Measurements from ENCODE around the gene PIK3AP1. TPM values are rescaled to one million over a fixed set of nuclear protein-coding genes. Genes with fewer than 3 reads are reported as not detected.

The PIK3AP1 gene
- total RNA-seq, 1 donor from 2014 or later: 6.7 TPM

DNA sequence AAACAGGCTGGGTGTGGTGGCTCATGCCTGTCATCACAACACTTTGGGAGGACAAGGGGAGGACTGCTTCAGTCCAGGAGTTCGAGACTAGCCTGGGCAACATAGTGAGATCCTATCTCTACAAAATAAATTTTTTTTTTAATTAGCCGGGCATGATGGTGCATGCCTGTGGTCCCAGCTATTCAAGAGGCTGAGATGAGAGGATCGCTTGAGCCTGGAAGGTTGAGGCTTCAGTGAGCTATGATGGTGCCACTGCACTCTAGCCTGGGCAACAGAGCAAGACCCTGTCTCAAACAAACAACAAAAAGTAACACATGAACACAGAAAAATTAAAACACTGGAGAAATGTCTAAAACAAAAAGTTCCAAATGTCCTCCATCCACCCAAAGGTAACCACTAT is 22.9 kb downstream of the PIK3AP1 start:
- no peak overlapping the region for H3K27ac ChIP-seq (ENCODE audit: low read depth, low read length)
- Mint-ChIP-seq H3K27ac (ENCODE audit: unreplicated experiment) (no peak overlapping the region), H3K36me3 (ENCODE audit: low read depth, unreplicated experiment) (no peaks in the 10 kb centered on the region), H3K9me3 (ENCODE audit: unreplicated experiment) (no peaks in the 10 kb centered on the region), H3K4me3 (ENCODE audit: unreplicated experiment) (no peak overlapping the region), H3K4me1 (ENCODE audit: low read depth, unreplicated experiment) (peaks cover 5% of the 10 kb centered on the region), H3K27me3 (ENCODE audit: low read depth, unreplicated experiment) (peaks cover 2% of the 10 kb centered on the region)
- no peak for DNase-seq (ENCODE audit: low read depth)
- H3K36me3 ChIP-seq (ENCODE audit: insufficient read depth, low read length): no peaks in the 10 kb centered on the region
- no peaks in the 10 kb centered on the region for H3K9me3 ChIP-seq (ENCODE audit: insufficient read depth, low read depth, low read length)
- no peak overlapping the region for H3K9ac ChIP-seq (ENCODE audit: low read length)
- no peaks in the 10 kb centered on the region for H3K79me2 ChIP-seq (ENCODE audit: insufficient read depth, low read length)
- H4K20me1 ChIP-seq (ENCODE audit: insufficient read depth, low read length): no peaks in the 10 kb centered on the region
- no peaks in the 10 kb centered on the region for H3K4me1 ChIP-seq (ENCODE audit: insufficient read depth, low read length)
- no peak overlapping the region for H2AFZ ChIP-seq (ENCODE audit: low read depth, low read length)
- H3K4me2 ChIP-seq (ENCODE audit: low read length): no peak overlapping the region
- FAIRE-seq: no peak
- no peak for TF ChIP-seq EZH2 (IDR thresholded peaks at IDR 0.05; ENCODE audit: insufficient read depth, low read length)
- no peak for TF ChIP-seq CTCF (IDR thresholded peaks at IDR 0.05; ENCODE audit: insufficient read depth, low read depth, low read length)
- no peak overlapping the region for H3K4me3 ChIP-seq (ENCODE audit: insufficient read depth, low read depth, low read length)
- no peaks in the 10 kb centered on the region for H3K27me3 ChIP-seq (ENCODE audit: insufficient read depth, low read length)

GRCh38 chr10:96696845-96697425 is 23.4 kb downstream of the PIK3AP1 start:
- FAIRE-seq (no peak), DNase-seq (ENCODE audit: low read depth) (no peak)
- H3K27me3 ChIP-seq (ENCODE audit: insufficient read depth, low read length): no peaks in the 10 kb centered on the region
- no peaks in the 10 kb centered on the region for H3K36me3 ChIP-seq (ENCODE audit: insufficient read depth, low read length)
- H3K4me1 ChIP-seq (ENCODE audit: insufficient read depth, low read length): no peaks in the 10 kb centered on the region
- H3K4me2 ChIP-seq (ENCODE audit: low read length): no peak overlapping the region
- no peak overlapping the region for H3K27ac Mint-ChIP-seq (ENCODE audit: unreplicated experiment)
- H3K4me1 Mint-ChIP-seq (ENCODE audit: low read depth, unreplicated experiment): peaks cover 5% of the 10 kb centered on the region
- peaks cover 2% of the 10 kb centered on the region for H3K27me3 Mint-ChIP-seq (ENCODE audit: low read depth, unreplicated experiment)
- no peaks in the 10 kb centered on the region for H3K9me3 ChIP-seq (ENCODE audit: insufficient read depth, low read depth, low read length)
- H3K79me2 ChIP-seq (ENCODE audit: insufficient read depth, low read length): no peaks in the 10 kb centered on the region
- H3K4me3 Mint-ChIP-seq (ENCODE audit: unreplicated experiment): no peak overlapping the region
- TF ChIP-seq CTCF (IDR thresholded peaks at IDR 0.05; ENCODE audit: insufficient read depth, low read depth, low read length) (no peak), EZH2 (IDR thresholded peaks at IDR 0.05; ENCODE audit: insufficient read depth, low read length) (no peak)
- no peak overlapping the region for H3K9ac ChIP-seq (ENCODE audit: low read length)
- no peaks in the 10 kb centered on the region for H3K9me3 Mint-ChIP-seq (ENCODE audit: unreplicated experiment)
- no peak overlapping the region for H3K27ac ChIP-seq (ENCODE audit: low read depth, low read length)
- no peaks in the 10 kb centered on the region for H3K36me3 Mint-ChIP-seq (ENCODE audit: low read depth, unreplicated experiment)
- H3K4me3 ChIP-seq (ENCODE audit: insufficient read depth, low read depth, low read length): no peak overlapping the region
- no peaks in the 10 kb centered on the region for H4K20me1 ChIP-seq (ENCODE audit: insufficient read depth, low read length)
- H2AFZ ChIP-seq (ENCODE audit: low read depth, low read length): no peak overlapping the region

GRCh38 chr10:96695975-96696634 is 24.2 kb downstream of the PIK3AP1 start:
- Histone ChIP-seq H3K27ac (ENCODE audit: low read depth, low read length) (no peak overlapping the region), H3K9me3 (ENCODE audit: insufficient read depth, low read depth, low read length) (no peaks in the 10 kb centered on the region), H3K4me2 (ENCODE audit: low read length) (no peak overlapping the region), H2AFZ (ENCODE audit: low read depth, low read length) (no peak overlapping the region), H3K36me3 (ENCODE audit: insufficient read depth, low read length) (no peaks in the 10 kb centered on the region), H3K79me2 (ENCODE audit: insufficient read depth, low read length) (no peaks in the 10 kb centered on the region), H4K20me1 (ENCODE audit: insufficient read depth, low read length) (no peaks in the 10 kb centered on the region), H3K4me1 (ENCODE audit: insufficient read depth, low read length) (no peaks in the 10 kb centered on the region), H3K4me3 (ENCODE audit: insufficient read depth, low read depth, low read length) (no peak overlapping the region), H3K9ac (ENCODE audit: low read length) (no peak overlapping the region), H3K27me3 (ENCODE audit: insufficient read depth, low read length) (no peaks in the 10 kb centered on the region)
- FAIRE-seq (no peak), DNase-seq (ENCODE audit: low read depth) (no peak)
- TF ChIP-seq CTCF (IDR thresholded peaks at IDR 0.05; ENCODE audit: insufficient read depth, low read depth, low read length) (no peak), EZH2 (IDR thresholded peaks at IDR 0.05; ENCODE audit: insufficient read depth, low read length) (no peak)
- Mint-ChIP-seq H3K27me3 (ENCODE audit: low read depth, unreplicated experiment) (peaks cover 2% of the 10 kb centered on the region), H3K9me3 (ENCODE audit: unreplicated experiment) (no peaks in the 10 kb centered on the region), H3K36me3 (ENCODE audit: low read depth, unreplicated experiment) (no peaks in the 10 kb centered on the region), H3K27ac (ENCODE audit: unreplicated experiment) (no peak overlapping the region), H3K4me3 (ENCODE audit: unreplicated experiment) (no peak overlapping the region), H3K4me1 (ENCODE audit: low read depth, unreplicated experiment) (peaks cover 10% of the 10 kb centered on the region)

Data from astrocyte (in vitro differentiated cells and primary cell).